ENCODE data around the gene DUSP6.

DNA sequence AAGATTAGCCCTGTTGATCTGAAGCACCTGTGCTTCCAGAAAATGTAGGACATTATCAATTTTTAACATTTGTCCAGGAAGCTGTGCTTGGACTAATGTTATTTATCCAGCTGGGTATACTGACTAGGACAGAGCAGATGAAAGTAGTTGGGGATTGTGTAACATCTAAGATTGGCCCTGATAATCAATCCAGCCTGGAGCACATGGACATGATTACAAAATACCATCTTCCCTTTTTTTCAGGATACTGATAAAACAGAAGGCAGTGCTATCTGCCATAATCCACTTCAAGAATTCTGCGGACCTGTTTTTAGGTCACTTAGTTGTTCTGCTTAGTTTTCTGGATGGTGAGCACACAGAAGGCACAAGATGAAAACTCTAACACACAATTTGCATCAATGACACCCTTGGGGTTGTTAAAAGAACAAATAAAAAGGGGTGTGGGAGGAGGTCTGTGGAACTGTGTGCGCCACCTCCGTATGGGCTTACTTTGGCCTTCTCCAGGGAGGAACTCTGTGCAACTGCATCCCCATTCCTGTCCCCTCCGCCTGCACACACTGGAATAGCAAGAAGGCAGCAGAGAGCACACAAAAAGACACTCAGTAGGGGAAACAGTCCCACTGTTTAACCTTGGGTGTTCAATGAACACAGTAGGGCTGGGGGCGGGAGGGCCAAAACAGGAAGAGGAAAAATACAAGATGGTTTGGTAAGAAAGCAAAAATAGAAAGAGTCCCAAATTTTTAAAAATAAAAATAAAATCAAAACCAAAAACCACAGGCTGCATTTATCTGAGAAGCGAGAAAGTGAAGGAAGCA is 31.1 kb upstream of the DUSP6 start:
- TF ChIP-seq HDAC2 (IDR thresholded peaks at IDR 0.05) (no peak), SAFB2 (IDR thresholded peaks at IDR 0.05; ENCODE audit: borderline replicate concordance, low read depth, low read length, severe bottlenecking) (no peak), CBX1 (IDR thresholded peaks at IDR 0.05; ENCODE audit: low read depth) (no peak), SMARCA5 (IDR thresholded peaks at IDR 0.05) (no peak), POLR2A (conservative IDR thresholded peaks at IDR 0.05) (no peak), EHMT2 (IDR thresholded peaks at IDR 0.05) (no peak)
- TF ChIP-seq, protein P1, sequence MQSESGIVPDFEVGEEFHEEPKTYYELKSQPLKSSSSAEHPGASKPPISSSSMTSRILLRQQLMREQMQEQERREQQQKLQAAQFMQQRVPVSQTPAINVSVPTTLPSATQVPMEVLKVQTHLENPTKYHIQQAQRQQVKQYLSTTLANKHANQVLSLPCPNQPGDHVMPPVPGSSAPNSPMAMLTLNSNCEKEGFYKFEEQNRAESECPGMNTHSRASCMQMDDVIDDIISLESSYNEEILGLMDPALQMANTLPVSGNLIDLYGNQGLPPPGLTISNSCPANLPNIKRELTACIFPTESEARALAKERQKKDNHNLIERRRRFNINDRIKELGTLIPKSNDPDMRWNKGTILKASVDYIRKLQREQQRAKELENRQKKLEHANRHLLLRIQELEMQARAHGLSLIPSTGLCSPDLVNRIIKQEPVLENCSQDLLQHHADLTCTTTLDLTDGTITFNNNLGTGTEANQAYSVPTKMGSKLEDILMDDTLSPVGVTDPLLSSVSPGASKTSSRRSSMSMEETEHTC (IDR thresholded peaks at IDR 0.05) = no peak
- TF ChIP-seq, protein P2, sequence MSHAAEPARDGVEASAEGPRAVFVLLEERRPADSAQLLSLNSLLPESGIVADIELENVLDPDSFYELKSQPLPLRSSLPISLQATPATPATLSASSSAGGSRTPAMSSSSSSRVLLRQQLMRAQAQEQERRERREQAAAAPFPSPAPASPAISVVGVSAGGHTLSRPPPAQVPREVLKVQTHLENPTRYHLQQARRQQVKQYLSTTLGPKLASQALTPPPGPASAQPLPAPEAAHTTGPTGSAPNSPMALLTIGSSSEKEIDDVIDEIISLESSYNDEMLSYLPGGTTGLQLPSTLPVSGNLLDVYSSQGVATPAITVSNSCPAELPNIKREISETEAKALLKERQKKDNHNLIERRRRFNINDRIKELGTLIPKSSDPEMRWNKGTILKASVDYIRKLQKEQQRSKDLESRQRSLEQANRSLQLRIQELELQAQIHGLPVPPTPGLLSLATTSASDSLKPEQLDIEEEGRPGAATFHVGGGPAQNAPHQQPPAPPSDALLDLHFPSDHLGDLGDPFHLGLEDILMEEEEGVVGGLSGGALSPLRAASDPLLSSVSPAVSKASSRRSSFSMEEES (CRISPR knock-in tag; IDR thresholded peaks at IDR 0.05) = no peak
- TF ChIP-seq, protein P3, sequence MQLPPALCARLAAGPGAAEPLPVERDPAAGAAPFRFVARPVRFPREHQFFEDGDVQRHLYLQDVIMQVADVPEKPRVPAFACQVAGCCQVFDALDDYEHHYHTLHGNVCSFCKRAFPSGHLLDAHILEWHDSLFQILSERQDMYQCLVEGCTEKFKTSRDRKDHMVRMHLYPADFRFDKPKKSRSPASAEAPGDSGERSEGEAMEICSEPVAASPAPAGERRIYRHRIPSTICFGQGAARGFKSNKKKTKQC (CRISPR knock-in tag; IDR thresholded peaks at IDR 0.05) = no peak
- TF ChIP-seq, protein P4, sequence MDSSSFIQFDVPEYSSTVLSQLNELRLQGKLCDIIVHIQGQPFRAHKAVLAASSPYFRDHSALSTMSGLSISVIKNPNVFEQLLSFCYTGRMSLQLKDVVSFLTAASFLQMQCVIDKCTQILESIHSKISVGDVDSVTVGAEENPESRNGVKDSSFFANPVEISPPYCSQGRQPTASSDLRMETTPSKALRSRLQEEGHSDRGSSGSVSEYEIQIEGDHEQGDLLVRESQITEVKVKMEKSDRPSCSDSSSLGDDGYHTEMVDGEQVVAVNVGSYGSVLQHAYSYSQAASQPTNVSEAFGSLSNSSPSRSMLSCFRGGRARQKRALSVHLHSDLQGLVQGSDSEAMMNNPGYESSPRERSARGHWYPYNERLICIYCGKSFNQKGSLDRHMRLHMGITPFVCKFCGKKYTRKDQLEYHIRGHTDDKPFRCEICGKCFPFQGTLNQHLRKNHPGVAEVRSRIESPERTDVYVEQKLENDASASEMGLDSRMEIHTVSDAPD (CRISPR knock-in tag; IDR thresholded peaks at IDR 0.05) = no peak

All from K562 (cell line).